ENCODE measurements around the gene CFAP70. TPM values are rescaled to one million over a fixed set of nuclear protein-coding genes. Genes with fewer than 3 reads are reported as not detected.

The CFAP70 gene
- total RNA-seq, 1 experiment from 2014 or later, result 2.9 TPM

- RAD21 ChIA-PET (ENCODE audit: low non-redundant PET in 1 of 2, low total read pairs in 2 of 2, uncharacterized antibody in 2 of 2, unreplicated experiment in 2 of 2), result no interaction called here
Measured at GRCh38 chr10:73234695-73235094, 124.0 kb downstream of the CFAP70 start.

GRCh38 chr10:73233883-73234282 lies 124.8 kb downstream of the CFAP70 start:
- H3K27ac ChIP-seq (ENCODE audit: low read depth, low read length), result no peak overlapping the region
- no peaks in the 10 kb centered on the region for H3K79me2 ChIP-seq (ENCODE audit: insufficient read depth, low read length)
- no peak overlapping the region for H3K9ac ChIP-seq (ENCODE audit: low read length)
- no peaks in the 10 kb centered on the region for H3K9me2 ChIP-seq (ENCODE audit: insufficient read depth)
- H3K27me3 ChIP-seq (ENCODE audit: insufficient read depth, low read length), result no peaks in the 10 kb centered on the region
- no peak overlapping the region for H2AFZ ChIP-seq (ENCODE audit: low read depth, low read length, poor library complexity, severe bottlenecking)
- H4K20me1 ChIP-seq (ENCODE audit: insufficient read depth), result no peaks in the 10 kb centered on the region; the same call in 1 of the 2 replicates
- TF ChIP-seq ZFX (IDR thresholded peaks at IDR 0.05) (no peak), EZH2 (IDR thresholded peaks at IDR 0.05) (no peak), EZH2phosphoT487 (IDR thresholded peaks at IDR 0.05; ENCODE audit: borderline replicate concordance) (no peak), SIN3A (IDR thresholded peaks at IDR 0.05; ENCODE audit: low read depth) (no peak), POLR2AphosphoS5 (IDR thresholded peaks at IDR 0.05; ENCODE audit: low read depth, low read length) (no peak), SRF (IDR thresholded peaks at IDR 0.05; ENCODE audit: low read depth) (no peak), ATF3 (IDR thresholded peaks at IDR 0.05) (no peak), CBX3 (IDR thresholded peaks at IDR 0.05; ENCODE audit: low read depth) (no peak), TCF7L2 (IDR thresholded peaks at IDR 0.05; ENCODE audit: borderline replicate concordance, extremely low read depth, insufficient read depth, insufficient read length) (no peak), EGR1 (IDR thresholded peaks at IDR 0.05; ENCODE audit: low read depth) (no peak), ZBTB33 (IDR thresholded peaks at IDR 0.05; ENCODE audit: extremely low read depth, insufficient replicate concordance, low read length) (no peak), JUND (IDR thresholded peaks at IDR 0.05) (no peak), ELF1 (IDR thresholded peaks at IDR 0.05; ENCODE audit: borderline replicate concordance, low read depth) (no peak), RAD21 (IDR thresholded peaks at IDR 0.05; ENCODE audit: low read depth) (no peak), CEBPB (IDR thresholded peaks at IDR 0.05; ENCODE audit: low read depth) (no peak)
- TF ChIP-seq, protein P1, sequence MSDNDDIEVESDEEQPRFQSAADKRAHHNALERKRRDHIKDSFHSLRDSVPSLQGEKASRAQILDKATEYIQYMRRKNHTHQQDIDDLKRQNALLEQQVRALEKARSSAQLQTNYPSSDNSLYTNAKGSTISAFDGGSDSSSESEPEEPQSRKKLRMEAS (IDR thresholded peaks at IDR 0.05), result no peak
- H3K4me2 ChIP-seq (ENCODE audit: low read length), result no peak overlapping the region
- DNase-seq (ENCODE audit: low read depth, low spot score) (no peak), ATAC-seq (no peak)
- ChIA-PET RAD21 (ENCODE audit: low non-redundant PET in 1 of 2, low total read pairs in 2 of 2, uncharacterized antibody in 2 of 2, unreplicated experiment in 2 of 2) (no interaction called here), CTCF (interaction anchor here (1.0 kb wide), 1 partner anchor 13 kb away, joined by 3 read pairs; the partner anchor contains the start of gene DNAJC9), POLR2A (interaction anchor here (3.7 kb wide), 1 partner anchor 13 kb away, joined by 12 read pairs; the partner anchor contains the start of gene DNAJC9)
- H3K9me3 ChIP-seq (ENCODE audit: control insufficient read depth in 1 of 2, insufficient read depth in 1 of 2, low read depth in 1 of 2, low read length in 2 of 2), result no peaks in the 10 kb centered on the region
- BruUV-seq (replicated peaks), result no TSS peak
- intact Hi-C loops (cut with micrococcal nuclease), result no loop called here
- no peaks in the 10 kb centered on the region for H3K4me1 ChIP-seq (ENCODE audit: control insufficient read depth in 1 of 2, insufficient read depth in 2 of 2, low read length in 2 of 2)
- H3K4me3 ChIP-seq (replicated peaks in 1 of 2; ENCODE audit: low read depth in 1 of 2, low read length in 2 of 2), result no peak overlapping the region
- H3K36me3 ChIP-seq (ENCODE audit: control insufficient read depth in 1 of 2, insufficient read depth in 2 of 2, low read length in 2 of 2), result peaks cover 3 to 21% of the 10 kb centered on the region in 2 experiments; a peak in 2 of 4 replicates

More at GRCh38 chr10:73234695-73235094, 124.0 kb downstream of the CFAP70 start:
- POLR2A ChIA-PET, result interaction anchor here (3.7 kb wide), 1 partner anchor 12 kb away, joined by 12 read pairs; the partner anchor contains the start of gene DNAJC9
- H3K27ac ChIP-seq (ENCODE audit: low read depth, low read length), result no peak overlapping the region
- no peak for ATAC-seq
- H3K36me3 ChIP-seq (ENCODE audit: control insufficient read depth in 1 of 2, insufficient read depth in 2 of 2, low read length in 2 of 2), result peaks cover 4 to 29% of the 10 kb centered on the region in 2 experiments; a peak in 2 of 4 replicates
- H3K27me3 ChIP-seq (ENCODE audit: insufficient read depth, low read length), result no peaks in the 10 kb centered on the region
- DNase-seq (ENCODE audit: low read depth, low spot score), result no peak
- CTCF ChIA-PET, result no interaction called here
- H3K4me3 ChIP-seq (replicated peaks in 1 of 2; ENCODE audit: low read depth in 1 of 2, low read length in 2 of 2), result no peak overlapping the region
- no peaks in the 10 kb centered on the region for H3K9me3 ChIP-seq (ENCODE audit: control insufficient read depth in 1 of 2, insufficient read depth in 1 of 2, low read depth in 1 of 2, low read length in 2 of 2)
- no peaks in the 10 kb centered on the region for H3K4me1 ChIP-seq (ENCODE audit: control insufficient read depth in 1 of 2, insufficient read depth in 2 of 2, low read length in 2 of 2)
- intact Hi-C loops (cut with micrococcal nuclease), result no loop called here
- no peak overlapping the region for H2AFZ ChIP-seq (ENCODE audit: low read depth, low read length, poor library complexity, severe bottlenecking)
- TF ChIP-seq ZFX (IDR thresholded peaks at IDR 0.05) (no peak), POLR2AphosphoS5 (IDR thresholded peaks at IDR 0.05; ENCODE audit: low read depth, low read length) (no peak), YY1 (IDR thresholded peaks at IDR 0.05; ENCODE audit: extremely low read depth, insufficient replicate concordance, low read depth, low read length) (no peak), SRF (IDR thresholded peaks at IDR 0.05; ENCODE audit: low read depth) (no peak)
- H3K9ac ChIP-seq (ENCODE audit: low read length), result no peak overlapping the region
- no peaks in the 10 kb centered on the region; the same call in 1 of the 2 replicates for H4K20me1 ChIP-seq (ENCODE audit: insufficient read depth)
- BruUV-seq (replicated peaks), result no TSS peak
- 0 out of 2 replicates have a peak, but pooled peaks cover under 1% of the 10 kb centered on the region for H3K79me2 ChIP-seq (ENCODE audit: insufficient read depth, low read length)
- no peaks in the 10 kb centered on the region for H3K9me2 ChIP-seq (ENCODE audit: insufficient read depth)
- H3K4me2 ChIP-seq (ENCODE audit: low read length), result no peak overlapping the region
